Astrocyte (in vitro differentiated cells and primary cell): ENCODE data around the gene ARHGAP6. TPM values are rescaled to one million over a fixed set of nuclear protein-coding genes. Genes with fewer than 3 reads are reported as not detected.
A peak's percentile ranks its signal among the peaks of the same experiment; 100 is the strongest.

Source experiments
- DNase-seq: peaks from one replicate; pipeline ENCODE4 v3.0.0-alpha.2; 2010; ENCODE audit warnings: low read depth
- FAIRE-seq: peaks from 2 replicates; lab custom pipeline; 2011; peaks lifted over from hg19 to GRCh38; lab: Jason Lieb, UNC
- H2AFZ ChIP-seq: 2 replicates; pipeline ENCODE4 v1.6.0; 2012; ENCODE audit warnings: low read depth, low read length, inconsistent platforms
- H3K27ac ChIP-seq: 2 replicates; pipeline ENCODE4 v1.5.1; 2011; ENCODE audit warnings: low read depth, low read length, inconsistent platforms
- H3K27me3 ChIP-seq: 2 replicates; pipeline ENCODE4 v1.6.0; 2011; ENCODE audit warnings: low read length, inconsistent platforms; ENCODE audit not compliant: insufficient read depth
- H3K36me3 ChIP-seq: 2 replicates; pipeline ENCODE4 v1.5.1; 2011; ENCODE audit warnings: low read length, inconsistent platforms; ENCODE audit not compliant: insufficient read depth
- H3K4me1 ChIP-seq: 2 replicates; pipeline ENCODE4 v1.5.1; 2011; ENCODE audit warnings: low read length, inconsistent platforms; ENCODE audit not compliant: insufficient read depth
- H3K4me2 ChIP-seq: 2 replicates; pipeline ENCODE4 v1.6.0; 2012; ENCODE audit warnings: low read length, inconsistent platforms
- H3K4me3 ChIP-seq: 2 replicates; pipeline ENCODE4 v1.5.1; 2011; ENCODE audit warnings: low read depth, mild to moderate bottlenecking, low read length, inconsistent platforms; ENCODE audit not compliant: insufficient read depth
- H3K79me2 ChIP-seq: 2 replicates; pipeline ENCODE4 v1.6.0; 2012; ENCODE audit warnings: mild to moderate bottlenecking, low read length, inconsistent platforms; ENCODE audit not compliant: insufficient read depth
- H3K9ac ChIP-seq: 2 replicates; pipeline ENCODE4 v1.6.0; 2012; ENCODE audit warnings: mild to moderate bottlenecking, low read length, inconsistent platforms
- H3K9me3 ChIP-seq: 2 replicates; pipeline ENCODE4 v1.5.1; 2012; ENCODE audit warnings: low read depth, mild to moderate bottlenecking, low read length, inconsistent platforms; ENCODE audit not compliant: insufficient read depth
- H4K20me1 ChIP-seq: 2 replicates; pipeline ENCODE4 v1.6.0; 2012; ENCODE audit warnings: low read length, inconsistent platforms; ENCODE audit not compliant: insufficient read depth
- H3K27ac Mint-ChIP-seq: one replicate; pipeline ENCODE4 v1.8.0; 2021; ENCODE audit warnings: mild to moderate bottlenecking, mixed read lengths; ENCODE audit not compliant: unreplicated experiment
- H3K27me3 Mint-ChIP-seq: one replicate; pipeline ENCODE4 v1.8.0; 2021; ENCODE audit warnings: low read depth, mixed read lengths; ENCODE audit not compliant: unreplicated experiment
- H3K36me3 Mint-ChIP-seq: one replicate; pipeline ENCODE4 v1.8.0; 2021; ENCODE audit warnings: low read depth, mixed read lengths; ENCODE audit not compliant: unreplicated experiment
- H3K4me1 Mint-ChIP-seq: one replicate; pipeline ENCODE4 v1.8.0; 2021; ENCODE audit warnings: low read depth, mixed read lengths; ENCODE audit not compliant: unreplicated experiment
- H3K4me3 Mint-ChIP-seq: one replicate; pipeline ENCODE4 v1.8.0; 2021; ENCODE audit warnings: mild to moderate bottlenecking, moderate library complexity, mixed read lengths; ENCODE audit not compliant: unreplicated experiment
- H3K9me3 Mint-ChIP-seq: one replicate; pipeline ENCODE4 v1.8.0; 2021; ENCODE audit warnings: mild to moderate bottlenecking, mixed read lengths; ENCODE audit not compliant: unreplicated experiment
- EZH2 ChIP-seq: IDR thresholded peaks from 2 replicates; pipeline ENCODE4 v1.6.1; 2012; ENCODE audit warnings: mild to moderate bottlenecking, low read length, inconsistent platforms; ENCODE audit not compliant: insufficient read depth
- total RNA-seq: library from RNA; stranded (reverse); gene quantifications from 2 replicates; pipeline ENCODE4 v1.2.1, GENCODE V29; 2021
- TF ChIP-seq, protein P1 (sequence below): IDR thresholded peaks from 2 replicates; pipeline ENCODE4 v1.5.1; 2011; ENCODE audit warnings: low read depth, mild to moderate bottlenecking, inconsistent platforms, low read length, moderate library complexity; ENCODE audit not compliant: insufficient read depth

Gene ARHGAP6
- total RNA-seq, 1 donor from 2014 or later: 0.30 TPM

DNA sequence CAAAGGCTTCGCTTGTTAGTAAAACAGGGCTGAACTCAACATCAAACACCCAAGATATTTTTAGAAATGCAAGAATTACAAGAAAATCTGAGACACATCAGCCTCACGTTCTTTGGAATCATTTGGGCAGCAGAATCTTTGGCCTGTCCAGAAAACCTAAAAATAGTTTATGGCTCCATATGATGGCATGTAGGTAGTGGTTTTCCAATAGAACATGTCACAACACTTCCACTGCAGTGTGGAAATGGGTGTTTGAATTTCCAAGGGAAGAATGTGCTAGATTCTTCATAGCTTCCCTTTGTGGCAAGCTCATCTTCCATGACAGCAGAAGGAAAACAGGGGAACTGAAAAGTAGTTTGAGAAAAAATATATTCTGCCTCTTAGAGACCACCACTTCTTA lies 118.8 kb downstream of the ARHGAP6 start:
- DNase-seq: no peak
- no peak overlapping the region for H3K9ac ChIP-seq
- Mint-ChIP-seq H3K4me3 (no peak overlapping the region), H3K4me1 (no peaks in the 10 kb centered on the region), H3K9me3 (peaks cover 2% of the 10 kb centered on the region), H3K27ac (no peak overlapping the region), H3K36me3 (no peaks in the 10 kb centered on the region), H3K27me3 (peaks cover 5% of the 10 kb centered on the region)
- H3K9me3 ChIP-seq: no peaks in the 10 kb centered on the region
- H3K4me1 ChIP-seq: no peaks in the 10 kb centered on the region
- H3K27ac ChIP-seq: no peak overlapping the region
- no peak overlapping the region for H3K4me2 ChIP-seq
- TF ChIP-seq EZH2: no peak
- TF ChIP-seq, protein P1, sequence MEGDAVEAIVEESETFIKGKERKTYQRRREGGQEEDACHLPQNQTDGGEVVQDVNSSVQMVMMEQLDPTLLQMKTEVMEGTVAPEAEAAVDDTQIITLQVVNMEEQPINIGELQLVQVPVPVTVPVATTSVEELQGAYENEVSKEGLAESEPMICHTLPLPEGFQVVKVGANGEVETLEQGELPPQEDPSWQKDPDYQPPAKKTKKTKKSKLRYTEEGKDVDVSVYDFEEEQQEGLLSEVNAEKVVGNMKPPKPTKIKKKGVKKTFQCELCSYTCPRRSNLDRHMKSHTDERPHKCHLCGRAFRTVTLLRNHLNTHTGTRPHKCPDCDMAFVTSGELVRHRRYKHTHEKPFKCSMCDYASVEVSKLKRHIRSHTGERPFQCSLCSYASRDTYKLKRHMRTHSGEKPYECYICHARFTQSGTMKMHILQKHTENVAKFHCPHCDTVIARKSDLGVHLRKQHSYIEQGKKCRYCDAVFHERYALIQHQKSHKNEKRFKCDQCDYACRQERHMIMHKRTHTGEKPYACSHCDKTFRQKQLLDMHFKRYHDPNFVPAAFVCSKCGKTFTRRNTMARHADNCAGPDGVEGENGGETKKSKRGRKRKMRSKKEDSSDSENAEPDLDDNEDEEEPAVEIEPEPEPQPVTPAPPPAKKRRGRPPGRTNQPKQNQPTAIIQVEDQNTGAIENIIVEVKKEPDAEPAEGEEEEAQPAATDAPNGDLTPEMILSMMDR: no peak
- peak; percentile 81 for FAIRE-seq
- no peak overlapping the region for H2AFZ ChIP-seq
- H3K36me3 ChIP-seq: no peaks in the 10 kb centered on the region
- H4K20me1 ChIP-seq: no peaks in the 10 kb centered on the region
- H3K79me2 ChIP-seq: no peaks in the 10 kb centered on the region
- no peaks in the 10 kb centered on the region for H3K27me3 ChIP-seq
- H3K4me3 ChIP-seq: no peak overlapping the region

DNA sequence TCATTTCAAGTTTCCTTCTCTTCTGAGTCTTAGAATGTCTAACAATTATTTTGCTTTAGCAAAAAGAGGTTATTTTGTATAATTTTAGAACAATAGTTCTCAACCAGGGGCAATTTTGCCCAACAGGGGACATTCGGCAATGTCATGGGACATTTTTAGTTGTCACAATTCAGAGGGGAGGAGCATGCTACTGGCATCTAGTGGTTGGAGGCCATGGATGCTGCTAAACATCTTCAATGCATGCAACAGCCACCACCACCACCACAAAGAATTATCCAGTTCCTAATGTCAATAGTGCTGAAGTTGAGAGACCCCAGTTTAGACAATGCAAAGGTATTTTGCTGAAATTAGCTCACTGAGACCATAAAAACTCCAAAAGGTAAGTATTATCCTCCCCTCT lies 122.5 kb downstream of the ARHGAP6 start:
- no peaks in the 10 kb centered on the region for H3K9me3 Mint-ChIP-seq
- TF ChIP-seq, protein P1: no peak
- no peak for TF ChIP-seq EZH2
- H3K27me3 ChIP-seq: no peaks in the 10 kb centered on the region
- H3K27me3 Mint-ChIP-seq: peaks cover 3% of the 10 kb centered on the region
- H2AFZ ChIP-seq: no peak overlapping the region
- DNase-seq (no peak), FAIRE-seq (peak; percentile 67)
- H3K9ac ChIP-seq: no peak overlapping the region
- no peak overlapping the region for H3K4me3 Mint-ChIP-seq
- no peaks in the 10 kb centered on the region for H3K79me2 ChIP-seq
- no peaks in the 10 kb centered on the region for H4K20me1 ChIP-seq
- H3K9me3 ChIP-seq: no peaks in the 10 kb centered on the region
- no peak overlapping the region for H3K27ac Mint-ChIP-seq
- H3K27ac ChIP-seq: no peak overlapping the region
- no peaks in the 10 kb centered on the region for H3K36me3 ChIP-seq
- H3K4me3 ChIP-seq: no peak overlapping the region
- H3K4me1 Mint-ChIP-seq: no peaks in the 10 kb centered on the region
- H3K4me2 ChIP-seq: no peak overlapping the region
- no peaks in the 10 kb centered on the region for H3K4me1 ChIP-seq
- no peaks in the 10 kb centered on the region for H3K36me3 Mint-ChIP-seq

DNA sequence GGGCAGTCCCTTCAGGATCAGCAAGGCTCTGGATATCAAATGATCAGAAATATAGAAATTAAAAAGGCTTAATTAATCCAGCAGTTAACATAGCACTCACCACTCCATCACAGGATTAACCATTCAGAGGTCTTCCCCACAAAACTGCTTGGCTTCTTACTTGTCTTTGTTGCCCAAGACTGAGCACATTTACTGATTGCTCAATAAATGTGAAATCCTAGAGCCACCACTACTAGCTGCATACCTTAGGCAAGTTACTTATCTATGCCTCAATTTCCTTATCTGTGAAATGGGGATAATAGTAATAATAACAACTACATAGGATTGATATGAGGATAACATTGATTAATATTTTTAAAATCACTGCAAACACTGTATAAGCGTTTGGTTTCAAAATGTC lies 124.2 kb downstream of the ARHGAP6 start:
- no peaks in the 10 kb centered on the region for H3K9me3 Mint-ChIP-seq
- no peaks in the 10 kb centered on the region for H3K79me2 ChIP-seq
- no peak overlapping the region for H3K4me3 ChIP-seq
- no peaks in the 10 kb centered on the region for H3K36me3 Mint-ChIP-seq
- no peak overlapping the region for H2AFZ ChIP-seq
- no peak overlapping the region for H3K4me3 Mint-ChIP-seq
- no peaks in the 10 kb centered on the region for H3K9me3 ChIP-seq
- no peak overlapping the region for H3K9ac ChIP-seq
- H3K27me3 ChIP-seq: no peaks in the 10 kb centered on the region
- no peak overlapping the region for H3K27ac ChIP-seq
- no peak for TF ChIP-seq EZH2
- TF ChIP-seq, protein P1: no peak
- DNase-seq (no peak), FAIRE-seq (no peak)
- H3K4me1 ChIP-seq: no peaks in the 10 kb centered on the region
- peaks cover 6% of the 10 kb centered on the region for H3K27me3 Mint-ChIP-seq
- no peak overlapping the region for H3K27ac Mint-ChIP-seq
- H4K20me1 ChIP-seq: no peaks in the 10 kb centered on the region
- no peaks in the 10 kb centered on the region for H3K4me1 Mint-ChIP-seq
- no peaks in the 10 kb centered on the region for H3K36me3 ChIP-seq
- no peak overlapping the region for H3K4me2 ChIP-seq
